ENCODE data around the gene KIF25.

The KIF25 gene

DNA sequence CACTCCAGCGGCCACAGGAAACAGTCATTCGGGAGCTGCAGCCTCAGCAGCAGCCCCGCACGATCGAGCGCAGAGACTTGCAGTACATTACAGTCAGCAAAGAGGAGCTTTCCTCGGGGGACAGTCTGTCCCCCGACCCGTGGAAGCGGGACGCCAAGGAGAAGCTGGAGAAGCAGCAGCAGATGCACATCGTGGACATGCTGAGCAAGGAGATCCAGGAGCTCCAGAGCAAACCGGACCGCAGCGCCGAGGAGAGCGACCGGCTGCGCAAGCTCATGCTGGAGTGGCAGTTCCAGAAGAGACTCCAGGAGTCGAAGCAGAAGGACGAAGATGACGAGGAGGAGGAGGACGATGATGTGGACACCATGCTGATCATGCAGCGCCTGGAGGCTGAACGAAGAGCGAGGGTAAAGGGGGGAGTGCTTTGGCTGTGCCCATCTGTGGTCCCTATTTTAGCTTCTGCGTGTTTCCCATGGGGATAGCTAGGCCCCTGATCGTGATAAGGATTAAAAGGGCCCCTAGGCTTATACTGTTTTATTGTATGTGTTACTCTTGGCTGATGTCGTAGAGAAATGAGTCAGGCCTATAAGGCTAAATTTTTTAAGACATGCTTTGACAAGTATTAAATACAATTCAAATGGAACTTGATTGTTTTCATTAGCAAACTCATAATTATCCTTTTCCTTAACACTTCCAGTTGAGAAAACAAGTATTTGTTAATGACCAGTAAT lies 45.5 kb upstream of the KIF25 start:
- TF ChIP-seq SIN3A (IDR thresholded peaks at IDR 0.05; ENCODE audit: borderline replicate concordance, insufficient read depth, low read length) (no peak), FOXP2 (optimal IDR thresholded peaks at IDR 0.05; ENCODE audit: borderline replicate concordance, extremely low read depth, extremely low read length, insufficient read depth) (no peak), TAF1 (IDR thresholded peaks at IDR 0.05; ENCODE audit: borderline replicate concordance, insufficient read depth, low read length) (no peak), POLR2AphosphoS5 (IDR thresholded peaks at IDR 0.05; ENCODE audit: low read depth, low read length) (no peak)
- TF ChIP-seq, protein P1, sequence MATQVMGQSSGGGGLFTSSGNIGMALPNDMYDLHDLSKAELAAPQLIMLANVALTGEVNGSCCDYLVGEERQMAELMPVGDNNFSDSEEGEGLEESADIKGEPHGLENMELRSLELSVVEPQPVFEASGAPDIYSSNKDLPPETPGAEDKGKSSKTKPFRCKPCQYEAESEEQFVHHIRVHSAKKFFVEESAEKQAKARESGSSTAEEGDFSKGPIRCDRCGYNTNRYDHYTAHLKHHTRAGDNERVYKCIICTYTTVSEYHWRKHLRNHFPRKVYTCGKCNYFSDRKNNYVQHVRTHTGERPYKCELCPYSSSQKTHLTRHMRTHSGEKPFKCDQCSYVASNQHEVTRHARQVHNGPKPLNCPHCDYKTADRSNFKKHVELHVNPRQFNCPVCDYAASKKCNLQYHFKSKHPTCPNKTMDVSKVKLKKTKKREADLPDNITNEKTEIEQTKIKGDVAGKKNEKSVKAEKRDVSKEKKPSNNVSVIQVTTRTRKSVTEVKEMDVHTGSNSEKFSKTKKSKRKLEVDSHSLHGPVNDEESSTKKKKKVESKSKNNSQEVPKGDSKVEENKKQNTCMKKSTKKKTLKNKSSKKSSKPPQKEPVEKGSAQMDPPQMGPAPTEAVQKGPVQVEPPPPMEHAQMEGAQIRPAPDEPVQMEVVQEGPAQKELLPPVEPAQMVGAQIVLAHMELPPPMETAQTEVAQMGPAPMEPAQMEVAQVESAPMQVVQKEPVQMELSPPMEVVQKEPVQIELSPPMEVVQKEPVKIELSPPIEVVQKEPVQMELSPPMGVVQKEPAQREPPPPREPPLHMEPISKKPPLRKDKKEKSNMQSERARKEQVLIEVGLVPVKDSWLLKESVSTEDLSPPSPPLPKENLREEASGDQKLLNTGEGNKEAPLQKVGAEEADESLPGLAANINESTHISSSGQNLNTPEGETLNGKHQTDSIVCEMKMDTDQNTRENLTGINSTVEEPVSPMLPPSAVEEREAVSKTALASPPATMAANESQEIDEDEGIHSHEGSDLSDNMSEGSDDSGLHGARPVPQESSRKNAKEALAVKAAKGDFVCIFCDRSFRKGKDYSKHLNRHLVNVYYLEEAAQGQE (IDR thresholded peaks at IDR 0.05; ENCODE audit: insufficient read depth in 1 of 2, low read depth in 2 of 2, low read length in 2 of 2) = no peak

DNA sequence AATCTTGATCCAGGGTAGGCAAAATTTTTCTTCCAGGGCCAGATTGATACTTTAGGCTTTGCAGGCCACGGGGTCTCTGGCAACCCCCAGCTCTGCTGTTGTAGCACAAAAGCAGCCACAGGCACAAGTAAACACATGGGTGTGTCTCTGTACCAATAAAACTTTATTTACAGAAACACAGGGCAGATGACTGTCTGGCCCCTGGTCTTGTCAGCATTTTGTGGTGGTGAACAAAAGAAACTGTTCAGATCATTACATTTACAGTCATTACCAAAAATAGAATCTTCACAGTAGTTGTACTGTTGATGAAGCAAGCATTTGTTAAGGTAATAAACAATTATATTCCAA lies 45.0 kb upstream of the KIF25 start:
- TF ChIP-seq SIN3A (IDR thresholded peaks at IDR 0.05; ENCODE audit: borderline replicate concordance, insufficient read depth, low read length) (no peak), POLR2AphosphoS5 (IDR thresholded peaks at IDR 0.05; ENCODE audit: low read depth, low read length) (no peak), TAF1 (IDR thresholded peaks at IDR 0.05; ENCODE audit: borderline replicate concordance, insufficient read depth, low read length) (no peak), FOXP2 (optimal IDR thresholded peaks at IDR 0.05; ENCODE audit: borderline replicate concordance, extremely low read depth, extremely low read length, insufficient read depth) (no peak)

DNA sequence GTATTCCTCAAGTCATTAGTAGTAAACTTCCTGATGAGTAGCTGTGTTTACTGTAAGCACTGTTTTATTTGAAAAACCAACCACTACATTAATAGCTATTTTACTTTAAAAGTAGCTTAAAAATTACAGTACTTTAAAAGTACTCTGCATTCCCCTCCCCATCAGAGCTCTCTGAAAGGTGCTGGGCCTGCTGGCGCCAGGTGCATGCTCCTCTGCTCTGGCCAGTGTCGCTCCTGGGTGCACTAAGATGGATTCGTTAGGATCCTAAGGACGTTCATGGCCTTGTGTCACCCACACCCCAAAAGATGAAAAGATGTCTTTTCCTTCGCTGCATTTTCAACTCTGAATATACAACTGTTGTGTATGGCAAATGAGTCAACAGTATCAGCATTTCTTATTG lies 43.9 kb upstream of the KIF25 start:
- TF ChIP-seq FOXP2 (optimal IDR thresholded peaks at IDR 0.05; ENCODE audit: borderline replicate concordance, extremely low read depth, extremely low read length, insufficient read depth) (no peak), POLR2AphosphoS5 (IDR thresholded peaks at IDR 0.05; ENCODE audit: low read depth, low read length) (no peak), TAF1 (IDR thresholded peaks at IDR 0.05; ENCODE audit: borderline replicate concordance, insufficient read depth, low read length) (no peak), SIN3A (IDR thresholded peaks at IDR 0.05; ENCODE audit: borderline replicate concordance, insufficient read depth, low read length) (no peak)
- TF ChIP-seq, protein P1 (IDR thresholded peaks at IDR 0.05; ENCODE audit: insufficient read depth in 1 of 2, low read depth in 2 of 2, low read length in 2 of 2) = no peak

DNA sequence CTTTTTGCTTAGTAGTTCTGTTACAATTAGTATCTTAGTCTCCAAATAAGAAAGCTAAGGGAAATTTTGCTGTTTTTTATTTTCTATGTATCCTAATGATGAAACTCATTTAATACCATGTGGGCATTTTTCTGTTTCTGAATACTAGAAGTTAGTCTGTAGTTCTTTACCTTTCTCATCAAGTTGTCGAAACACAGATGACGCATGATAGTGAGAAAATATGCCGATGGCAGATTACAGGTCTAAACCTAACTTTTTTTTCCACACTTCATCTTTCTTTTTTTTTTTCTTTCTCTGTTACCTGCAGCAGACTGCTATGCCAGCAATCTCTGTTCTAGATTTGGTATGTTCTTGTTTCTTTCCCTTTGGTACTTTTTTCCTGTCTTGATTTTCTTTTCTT lies 43.3 kb upstream of the KIF25 start:
- TF ChIP-seq, protein P1 (IDR thresholded peaks at IDR 0.05; ENCODE audit: insufficient read depth in 1 of 2, low read depth in 2 of 2, low read length in 2 of 2) = no peak
- no peak for TF ChIP-seq POLR2AphosphoS5 (IDR thresholded peaks at IDR 0.05; ENCODE audit: low read depth, low read length)
- no peak for TF ChIP-seq SIN3A (IDR thresholded peaks at IDR 0.05; ENCODE audit: borderline replicate concordance, insufficient read depth, low read length)
- TF ChIP-seq FOXP2 (optimal IDR thresholded peaks at IDR 0.05; ENCODE audit: borderline replicate concordance, extremely low read depth, extremely low read length, insufficient read depth) = no peak
- no peak for TF ChIP-seq TAF1 (IDR thresholded peaks at IDR 0.05; ENCODE audit: borderline replicate concordance, insufficient read depth, low read length)

DNA sequence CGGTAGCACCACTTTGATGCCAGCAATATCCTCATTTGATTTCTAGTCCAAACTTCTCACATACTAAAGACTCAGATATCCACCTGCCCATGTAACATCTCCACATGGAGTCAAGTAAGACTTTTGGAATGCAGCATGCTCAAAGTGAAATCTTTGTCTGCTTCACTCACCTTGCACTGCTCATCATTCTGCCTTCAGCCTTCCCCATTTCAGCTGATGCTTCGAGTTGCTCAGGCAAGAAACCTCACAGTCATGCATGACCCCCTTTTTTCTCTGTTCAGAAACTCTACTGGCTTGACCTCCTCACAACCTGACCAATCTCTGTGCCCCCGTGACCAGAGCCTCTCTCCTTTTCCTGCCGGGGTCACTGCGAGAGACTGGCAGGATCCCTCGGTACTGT lies 41.0 kb upstream of the KIF25 start:
- TF ChIP-seq, protein P1 (IDR thresholded peaks at IDR 0.05; ENCODE audit: insufficient read depth in 1 of 2, low read depth in 2 of 2, low read length in 2 of 2) = no peak
- no peak for TF ChIP-seq TAF1 (IDR thresholded peaks at IDR 0.05; ENCODE audit: borderline replicate concordance, insufficient read depth, low read length)
- no peak for TF ChIP-seq FOXP2 (optimal IDR thresholded peaks at IDR 0.05; ENCODE audit: borderline replicate concordance, extremely low read depth, extremely low read length, insufficient read depth)
- no peak for TF ChIP-seq POLR2AphosphoS5 (IDR thresholded peaks at IDR 0.05; ENCODE audit: low read depth, low read length)
- no peak for TF ChIP-seq SIN3A (IDR thresholded peaks at IDR 0.05; ENCODE audit: borderline replicate concordance, insufficient read depth, low read length)

Data from PFSK-1 (cell line).